ENCODE results near the gene ART1.
"Not testable (repeated sequence)": the region's sequence is repeated elsewhere in the genome, so short reads cannot be mapped to it uniquely, and the experiment has no call there.

DNA sequence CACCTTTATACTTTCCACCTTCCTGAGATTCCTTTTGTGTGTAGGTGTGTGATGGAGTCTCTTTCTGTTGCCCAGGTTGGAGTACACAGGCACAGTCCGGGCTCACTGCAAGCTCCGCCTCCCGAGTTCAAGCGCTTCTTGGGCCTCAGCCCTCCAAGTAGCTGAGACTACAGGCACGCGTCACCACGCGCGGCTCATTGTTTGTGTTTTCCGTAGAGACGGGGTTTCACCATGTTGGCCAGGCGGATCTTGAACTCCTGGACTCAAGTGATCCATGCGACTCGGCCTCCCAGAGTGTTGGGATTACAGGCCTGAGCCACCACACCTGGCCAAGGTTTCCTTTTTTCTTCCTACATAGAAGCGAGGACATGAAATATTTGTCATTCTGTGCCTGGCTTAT lies 47.2 kb upstream of the ART1 start:
- TF ChIP-seq, protein P1, sequence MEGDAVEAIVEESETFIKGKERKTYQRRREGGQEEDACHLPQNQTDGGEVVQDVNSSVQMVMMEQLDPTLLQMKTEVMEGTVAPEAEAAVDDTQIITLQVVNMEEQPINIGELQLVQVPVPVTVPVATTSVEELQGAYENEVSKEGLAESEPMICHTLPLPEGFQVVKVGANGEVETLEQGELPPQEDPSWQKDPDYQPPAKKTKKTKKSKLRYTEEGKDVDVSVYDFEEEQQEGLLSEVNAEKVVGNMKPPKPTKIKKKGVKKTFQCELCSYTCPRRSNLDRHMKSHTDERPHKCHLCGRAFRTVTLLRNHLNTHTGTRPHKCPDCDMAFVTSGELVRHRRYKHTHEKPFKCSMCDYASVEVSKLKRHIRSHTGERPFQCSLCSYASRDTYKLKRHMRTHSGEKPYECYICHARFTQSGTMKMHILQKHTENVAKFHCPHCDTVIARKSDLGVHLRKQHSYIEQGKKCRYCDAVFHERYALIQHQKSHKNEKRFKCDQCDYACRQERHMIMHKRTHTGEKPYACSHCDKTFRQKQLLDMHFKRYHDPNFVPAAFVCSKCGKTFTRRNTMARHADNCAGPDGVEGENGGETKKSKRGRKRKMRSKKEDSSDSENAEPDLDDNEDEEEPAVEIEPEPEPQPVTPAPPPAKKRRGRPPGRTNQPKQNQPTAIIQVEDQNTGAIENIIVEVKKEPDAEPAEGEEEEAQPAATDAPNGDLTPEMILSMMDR (optimal IDR thresholded peaks at IDR 0.05 in 1 of 3, IDR thresholded peaks at IDR 0.05 in 1 of 3, conservative IDR thresholded peaks at IDR 0.05 in 1 of 3; ENCODE audit: extremely low read depth in 1 of 3, insufficient read depth in 2 of 3, low read length in 3 of 3), result not testable (repeated sequence)
- not testable (repeated sequence) for TF ChIP-seq EZH2 (IDR thresholded peaks at IDR 0.05; ENCODE audit: low read length)
